ENCODE measurements around the gene ELL2.

DNA sequence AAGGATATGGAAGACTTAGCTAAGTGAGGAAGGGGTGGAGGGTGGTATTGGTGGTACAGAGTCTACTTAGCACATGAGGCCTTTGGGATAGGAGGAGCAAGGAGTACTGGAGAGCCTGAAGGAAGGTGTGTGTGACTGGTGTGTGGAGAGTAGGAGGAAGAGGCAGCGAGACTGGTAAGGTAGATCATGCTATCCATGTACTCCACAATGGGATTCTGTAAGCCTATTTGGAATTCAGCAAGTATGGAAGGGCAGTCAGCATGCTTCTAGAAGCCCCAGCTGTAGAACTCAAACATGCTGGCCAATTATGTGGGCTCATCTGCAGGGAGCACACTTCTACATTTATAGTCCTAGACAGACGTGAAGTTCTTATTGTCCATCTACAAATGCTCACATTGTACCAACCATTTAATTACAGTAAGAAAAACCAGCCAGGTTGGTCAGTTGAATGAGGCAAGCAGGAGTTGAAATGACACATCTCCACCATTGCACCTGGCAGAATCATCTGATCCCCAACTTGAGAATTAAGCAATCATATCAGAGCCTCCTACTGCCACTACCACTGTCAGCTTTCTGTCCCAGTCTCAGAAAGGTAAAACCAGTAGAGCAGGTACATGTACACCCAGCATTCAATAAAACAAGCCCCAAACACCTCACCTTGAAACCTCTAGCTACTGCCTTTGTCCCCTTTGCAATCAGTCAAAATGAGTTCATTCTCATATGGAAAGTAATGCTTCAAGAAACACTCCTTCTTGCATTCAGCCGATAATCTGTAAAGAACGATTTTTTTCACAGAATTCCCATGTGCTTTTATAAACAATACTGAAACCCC lies 78.2 kb downstream of the ELL2 start:
- TF ChIP-seq, protein P1, sequence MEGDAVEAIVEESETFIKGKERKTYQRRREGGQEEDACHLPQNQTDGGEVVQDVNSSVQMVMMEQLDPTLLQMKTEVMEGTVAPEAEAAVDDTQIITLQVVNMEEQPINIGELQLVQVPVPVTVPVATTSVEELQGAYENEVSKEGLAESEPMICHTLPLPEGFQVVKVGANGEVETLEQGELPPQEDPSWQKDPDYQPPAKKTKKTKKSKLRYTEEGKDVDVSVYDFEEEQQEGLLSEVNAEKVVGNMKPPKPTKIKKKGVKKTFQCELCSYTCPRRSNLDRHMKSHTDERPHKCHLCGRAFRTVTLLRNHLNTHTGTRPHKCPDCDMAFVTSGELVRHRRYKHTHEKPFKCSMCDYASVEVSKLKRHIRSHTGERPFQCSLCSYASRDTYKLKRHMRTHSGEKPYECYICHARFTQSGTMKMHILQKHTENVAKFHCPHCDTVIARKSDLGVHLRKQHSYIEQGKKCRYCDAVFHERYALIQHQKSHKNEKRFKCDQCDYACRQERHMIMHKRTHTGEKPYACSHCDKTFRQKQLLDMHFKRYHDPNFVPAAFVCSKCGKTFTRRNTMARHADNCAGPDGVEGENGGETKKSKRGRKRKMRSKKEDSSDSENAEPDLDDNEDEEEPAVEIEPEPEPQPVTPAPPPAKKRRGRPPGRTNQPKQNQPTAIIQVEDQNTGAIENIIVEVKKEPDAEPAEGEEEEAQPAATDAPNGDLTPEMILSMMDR (IDR thresholded peaks at IDR 0.05), result no peak
- no peak for TF ChIP-seq POLR2A (IDR thresholded peaks at IDR 0.05)
- TF ChIP-seq POLR2AphosphoS5 (IDR thresholded peaks at IDR 0.05), result no peak

Measured in prostate gland (tissue), 2 donors.